ENCODE data around the gene PLEKHM2. TPM values are rescaled to one million over a fixed set of nuclear protein-coding genes. Genes with fewer than 3 reads are reported as not detected.
A peak's percentile ranks its signal among the peaks of the same experiment; 100 is the strongest.

Gene PLEKHM2
- total RNA-seq = 90.9 TPM
- long read RNA-seq, full-length matches to known transcripts = 56 of 256 reads
- long read RNA-seq, partial matches to known transcripts = 157 of 256 reads
- long read RNA-seq, other reads (novel, unspliced or antisense) = 43 of 256 reads

- no peak for TF ChIP-seq CTCF (IDR thresholded peaks at IDR 0.05)
- H3K9me3 ChIP-seq = no peaks in the 10 kb centered on the region
- peak within 1 kb of the TSS; percentile 90 for H3K4me3 ChIP-seq
- H3K27ac ChIP-seq = peak within 1 kb of the TSS; percentile 95
- peaks cover 14% of the 10 kb centered on the region for H3K4me1 ChIP-seq
- ATAC-seq = peak; percentile 86
- no peaks in the 10 kb centered on the region for H3K36me3 ChIP-seq
- DNase-seq = peak; percentile 76
- intact Hi-C loops (cut with DNase I) = no loop called here
- no peaks in the 10 kb centered on the region for H3K27me3 ChIP-seq
Observed at GRCh38 chr1:15684042-15684461, at the start of gene PLEKHM2. Gene PLEKHM2 (plus strand): TSS chr1:15684320. CDS start chr1:15684559, 239 bp downstream.

GRCh38 chr1:15636436-15636835 is 47.7 kb upstream of the PLEKHM2 start:
- TF ChIP-seq CTCF (IDR thresholded peaks at IDR 0.05) = no peak
- H3K4me3 ChIP-seq = no peak overlapping the region
- peaks cover 97% of the 10 kb centered on the region for H3K36me3 ChIP-seq
- H3K9me3 ChIP-seq = no peaks in the 10 kb centered on the region
- intact Hi-C loops (cut with DNase I) = no loop called here
- H3K27me3 ChIP-seq = no peaks in the 10 kb centered on the region
- ATAC-seq = no peak
- no peak overlapping the region for H3K27ac ChIP-seq
- H3K4me1 ChIP-seq = peaks cover 3% of the 10 kb centered on the region
- DNase-seq = no peak

- Histone ChIP-seq H3K9me3 (no peaks in the 10 kb centered on the region), H3K27ac (no peak overlapping the region), H3K36me3 (peaks cover 98% of the 10 kb centered on the region), H3K4me1 (peaks cover 3% of the 10 kb centered on the region), H3K4me3 (no peak overlapping the region), H3K27me3 (no peaks in the 10 kb centered on the region)
- ATAC-seq (no peak), DNase-seq (no peak)
- intact Hi-C loops (cut with DNase I) = no loop called here
- no peak for TF ChIP-seq CTCF (IDR thresholded peaks at IDR 0.05)
Observed at GRCh38 chr1:15637826-15638225, 46.3 kb upstream of the PLEKHM2 start.

GRCh38 chr1:15639262-15639661 is 44.9 kb upstream of the PLEKHM2 start:
- ATAC-seq = no peak
- DNase-seq = no peak
- Histone ChIP-seq H3K27ac (no peak overlapping the region), H3K4me3 (no peak overlapping the region), H3K9me3 (no peaks in the 10 kb centered on the region), H3K36me3 (peaks cover 98% of the 10 kb centered on the region), H3K27me3 (no peaks in the 10 kb centered on the region), H3K4me1 (peaks cover 3% of the 10 kb centered on the region)
- no peak for TF ChIP-seq CTCF (IDR thresholded peaks at IDR 0.05)
- intact Hi-C loops (cut with DNase I) = no loop called here

- ATAC-seq (no peak), DNase-seq (no peak)
- H3K4me3 ChIP-seq = no peak overlapping the region
- H3K4me1 ChIP-seq = peaks cover 3% of the 10 kb centered on the region
- H3K36me3 ChIP-seq = peaks cover 95% of the 10 kb centered on the region
- H3K27me3 ChIP-seq = no peaks in the 10 kb centered on the region
- H3K9me3 ChIP-seq = no peaks in the 10 kb centered on the region
- intact Hi-C loops (cut with DNase I) = no loop called here
- H3K27ac ChIP-seq = no peak overlapping the region
- TF ChIP-seq CTCF (IDR thresholded peaks at IDR 0.05) = no peak
Observed at GRCh38 chr1:15639931-15640330, 44.2 kb upstream of the PLEKHM2 start.

- Histone ChIP-seq H3K4me1 (peaks cover 3% of the 10 kb centered on the region), H3K9me3 (no peaks in the 10 kb centered on the region), H3K36me3 (peaks cover 95% of the 10 kb centered on the region), H3K27me3 (no peaks in the 10 kb centered on the region), H3K4me3 (no peak overlapping the region), H3K27ac (no peak overlapping the region)
- intact Hi-C loops (cut with DNase I) = no loop called here
- TF ChIP-seq CTCF (IDR thresholded peaks at IDR 0.05) = no peak
- DNase-seq (no peak), ATAC-seq (no peak)
Observed at GRCh38 chr1:15640667-15641066, 43.5 kb upstream of the PLEKHM2 start.

Data from upper lobe of right lung (tissue), 1 donor.